Thoracic aorta (tissue), 2 donors: ENCODE measurements around the gene GPR62. TPM values are rescaled to one million over a fixed set of nuclear protein-coding genes. Genes with fewer than 3 reads are reported as not detected.

Experiments
- ATAC-seq: fragments of 150-250 bp; one replicate; pipeline ENCODE4 v1.8.0; 2017; ENCODE audit warnings: low read depth; ENCODE audit not compliant: insufficient number of reproducible peaks, low FRiP score
- DNase-seq: peaks from one replicate; pipeline ENCODE4 v3.0.0-alpha.2; 2020; ENCODE audit warnings: low spot score
- H3K27ac ChIP-seq, 2 donors: fragments of 200-600 bp; sonication (generic); 1 replicate in 1 of 2; 2 replicates in 1 of 2; pipeline ENCODE4 v1.5.1; 2016; ENCODE audit warnings: mild to moderate bottlenecking in 2 of 2, moderate library complexity in 2 of 2
- H3K27me3 ChIP-seq: fragments of 200-600 bp; sonication (generic); replicated peaks from 2 replicates; pipeline ENCODE4 v1.6.0; 2016; ENCODE audit warnings: mild to moderate bottlenecking; ENCODE audit not compliant: insufficient read depth
- H3K36me3 ChIP-seq: fragments of 200-600 bp; sonication (generic); one replicate; pipeline ENCODE4 v1.5.1; 2016
- H3K4me1 ChIP-seq, 2 donors: fragments of 200-600 bp; sonication (generic); 1 replicate in 1 of 2; 2 replicates in 1 of 2; pipeline versions ENCODE4 v1.5.1 to v1.6.0; 2016; ENCODE audit warnings: low read depth in 2 of 2, mild to moderate bottlenecking in 1 of 2; ENCODE audit not compliant: control insufficient read depth in 1 of 2
- H3K4me3 ChIP-seq: fragments of 200-600 bp; sonication (generic); 2 replicates; pipeline ENCODE4 v1.5.1; 2016; ENCODE audit warnings: mild to moderate bottlenecking
- H3K9me3 ChIP-seq: fragments of 200-600 bp; sonication (generic); 2 replicates; pipeline ENCODE4 v1.5.1; 2016
- CTCF ChIP-seq: fragments of 200-600 bp; sonication (generic); IDR thresholded peaks from one replicate; pipeline ENCODE4 v1.5.1; 2019; ENCODE audit warnings: antibody characterized with exemption
- total RNA-seq, 2 donors: library from RNA; depleted of rRNA; stranded (reverse); fragments of >200 nt; gene quantifications; one replicate each; pipeline versions ENCODE4 v1.1.0 to v1.2.3, GENCODE V29; 2016

GPR62 gene
- total RNA-seq, 2 donors from 2014 or later, result not detected

- Histone ChIP-seq H3K27me3 (no peaks in the 10 kb centered on the region), H3K4me3 (no peak overlapping the region), H3K9me3 (no peaks in the 10 kb centered on the region), H3K4me1 (peaks cover 29 to 55% of the 10 kb centered on the region in 2 donors), H3K36me3 (peaks cover 17% of the 10 kb centered on the region), H3K27ac (peak overlapping the region in 1 of 2 donors; percentile 2)
- ATAC-seq (no peak), DNase-seq (no peak)
- TF ChIP-seq CTCF, result no peak
These were observed 7.8 kb downstream of the GPR62 start for GRCh38 chr3:51962854-51963530.

- Histone ChIP-seq H3K27ac (peak overlapping the region; percentile 21 to 58), H3K36me3 (peaks cover 13% of the 10 kb centered on the region), H3K4me1 (peaks cover 35 to 64% of the 10 kb centered on the region in 2 donors), H3K27me3 (no peaks in the 10 kb centered on the region), H3K4me3 (no peak overlapping the region), H3K9me3 (no peaks in the 10 kb centered on the region)
- ATAC-seq, result no peak
- TF ChIP-seq CTCF, result no peak
- no peak for DNase-seq
These were observed 8.8 kb downstream of the GPR62 start for GRCh38 chr3:51963951-51964451.

DNA sequence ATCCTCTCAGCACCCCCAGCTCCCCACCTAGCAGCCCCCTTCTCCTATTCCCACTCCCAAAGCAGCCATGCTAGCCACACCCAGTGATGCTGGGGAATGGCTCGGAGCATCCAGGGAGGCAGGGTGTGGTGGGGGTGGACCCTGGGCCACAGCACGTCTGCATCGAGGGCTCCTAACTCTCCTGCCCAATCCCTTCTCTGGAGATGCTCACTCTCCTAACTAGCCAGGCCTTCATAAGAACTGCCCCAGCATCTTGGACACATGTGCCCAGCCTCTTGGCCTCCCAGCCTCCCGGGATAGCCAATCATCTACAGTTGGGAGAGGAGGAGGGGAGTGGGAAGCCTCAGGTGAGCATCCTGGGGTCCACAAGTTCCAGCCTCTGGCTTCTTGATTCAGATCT, 9.3 kb downstream of the GPR62 start:
- no peak overlapping the region for H3K4me3 ChIP-seq
- H3K27me3 ChIP-seq, result no peaks in the 10 kb centered on the region
- DNase-seq, result no peak
- H3K9me3 ChIP-seq, result no peaks in the 10 kb centered on the region
- no peak for ATAC-seq
- peaks cover 9% of the 10 kb centered on the region for H3K36me3 ChIP-seq
- H3K27ac ChIP-seq, result peak overlapping the region; percentile 21 to 58
- peaks cover 35 to 64% of the 10 kb centered on the region in 2 donors for H3K4me1 ChIP-seq
- TF ChIP-seq CTCF, result no peak

DNA sequence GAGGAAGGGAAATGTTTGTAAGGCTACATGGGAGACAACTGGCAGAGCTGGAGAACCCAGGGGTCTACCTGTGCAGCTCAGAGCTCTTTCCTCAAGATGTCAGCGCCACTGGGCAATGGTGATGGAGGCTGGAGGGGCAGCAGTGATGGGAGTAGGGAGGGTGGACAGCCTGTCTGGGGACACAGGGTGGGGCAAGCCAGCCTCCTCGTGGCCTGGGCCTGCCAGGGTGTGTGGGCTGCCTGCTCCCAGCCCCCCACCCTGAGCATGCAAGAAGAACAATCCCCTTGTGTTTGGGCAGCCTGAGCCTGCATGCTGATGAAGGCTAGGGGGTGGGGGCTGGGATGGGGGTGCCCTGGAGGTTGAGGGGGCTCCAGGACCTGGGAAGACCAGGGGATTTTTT, 10.8 kb downstream of the GPR62 start:
- peak overlapping the region; percentile 91 to 95 for H3K27ac ChIP-seq
- no peak for TF ChIP-seq CTCF
- peak overlapping the region; percentile 98 for H3K4me3 ChIP-seq
- no peaks in the 10 kb centered on the region for H3K9me3 ChIP-seq
- no peak for DNase-seq
- no peak for ATAC-seq
- peaks cover 35 to 64% of the 10 kb centered on the region in 2 donors for H3K4me1 ChIP-seq
- H3K36me3 ChIP-seq, result no peaks in the 10 kb centered on the region
- H3K27me3 ChIP-seq, result no peaks in the 10 kb centered on the region

GRCh38 chr3:51966486-51966885, 11.3 kb downstream of the GPR62 start:
- Histone ChIP-seq H3K9me3 (no peaks in the 10 kb centered on the region), H3K4me3 (peak overlapping the region; percentile 98), H3K27ac (peak overlapping the region; percentile 91 to 95), H3K36me3 (no peaks in the 10 kb centered on the region), H3K27me3 (no peaks in the 10 kb centered on the region), H3K4me1 (peaks cover 35 to 62% of the 10 kb centered on the region in 2 donors)
- no peak for DNase-seq
- no peak for ATAC-seq
- no peak for TF ChIP-seq CTCF
